Cardiac fibroblast (primary cell): ENCODE measurements around the gene NEURL4.

Source experiments
- DNase-seq, 2 donors: peaks; one replicate each; pipeline versions ENCODE4 v3.0.0 to v3.0.0-alpha.2; 2010; ENCODE audit warnings: low read depth in 2 of 2
- H3K4me3 ChIP-seq, 2 donors: replicated peaks in 1 of 2; 1 replicate in 1 of 2; 2 replicates in 1 of 2; pipeline ENCODE4 v1.5.1; 2011; ENCODE audit warnings: low read depth in 2 of 2, low read length in 2 of 2, mild to moderate bottlenecking in 2 of 2, moderate library complexity in 1 of 2
- CTCF ChIP-seq: IDR thresholded peaks from one replicate; pipeline ENCODE4 v1.5.1; 2011; ENCODE audit warnings: low read depth, mild to moderate bottlenecking, low read length, inconsistent platforms

The NEURL4 gene

DNA sequence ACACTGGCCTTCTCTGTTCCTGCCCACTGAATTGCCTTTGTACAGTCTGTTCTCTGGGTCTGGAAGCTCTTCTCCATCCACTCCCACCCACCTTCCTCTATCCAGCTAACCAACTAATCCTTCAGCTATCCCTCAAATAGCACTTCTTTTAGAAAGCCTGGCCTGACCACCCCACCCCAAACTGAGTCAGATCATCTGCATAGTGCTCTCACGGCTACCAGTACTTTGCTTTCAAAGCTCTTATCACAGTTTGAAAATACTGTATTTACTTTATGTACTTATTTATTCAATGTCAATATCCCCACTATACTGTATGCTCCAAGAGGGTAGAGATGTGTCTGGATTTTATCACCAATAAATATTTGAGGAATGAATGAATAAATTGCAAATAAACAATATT is 62.4 kb downstream of the NEURL4 start:
- TF ChIP-seq CTCF = no peak
- DNase-seq = peak in 1 of 2 donors; percentile 45
- no peak overlapping the region for H3K4me3 ChIP-seq
